Activated naive CD4-positive, alpha-beta T cell (primary cell): ENCODE measurements around the gene XRCC3.
"Not testable (repeated sequence)": the region's sequence is repeated elsewhere in the genome, so short reads cannot be mapped to it uniquely, and the experiment has no call there.

Experiments used
- DNase-seq, 4 experiments: peaks; one replicate each; lab custom pipeline; 2025; lab: John Stamatoyannopoulos, UW

XRCC3 gene

GRCh38 chr14:103693515-103693914 is 21.7 kb downstream of the XRCC3 start:
- no peak for DNase-seq

- DNase-seq = no peak
Measured at GRCh38 chr14:103692871-103693270, 22.4 kb downstream of the XRCC3 start.

- no peak for DNase-seq
Measured at GRCh38 chr14:103692159-103692558, 23.1 kb downstream of the XRCC3 start.

- not testable (repeated sequence) for DNase-seq
Measured at GRCh38 chr14:103691655-103692054, 23.6 kb downstream of the XRCC3 start.

- DNase-seq = no peak
Measured at GRCh38 chr14:103690332-103690731, 24.9 kb downstream of the XRCC3 start.

GRCh38 chr14:103688906-103689902 is 26.0 kb downstream of the XRCC3 start:
- DNase-seq = no peak

- DNase-seq = no peak
Measured at GRCh38 chr14:103688441-103688840, 26.8 kb downstream of the XRCC3 start.

GRCh38 chr14:103687712-103688111 is 27.5 kb downstream of the XRCC3 start:
- no peak for DNase-seq

- no peak for DNase-seq
Measured at GRCh38 chr14:103686831-103687485, 28.3 kb downstream of the XRCC3 start.

- DNase-seq = no peak
Measured at GRCh38 chr14:103685276-103686211, 29.7 kb downstream of the XRCC3 start.

GRCh38 chr14:103684871-103685270 is 30.4 kb downstream of the XRCC3 start:
- no peak for DNase-seq

- DNase-seq = no peak
Measured at GRCh38 chr14:103684471-103684870, 30.8 kb downstream of the XRCC3 start.

GRCh38 chr14:103683139-103683538 is 32.1 kb downstream of the XRCC3 start:
- no peak for DNase-seq

GRCh38 chr14:103680491-103681231 is 34.6 kb downstream of the XRCC3 start:
- no peak for DNase-seq

GRCh38 chr14:103679351-103679750 is 35.9 kb downstream of the XRCC3 start:
- peak in 2 of 4 experiments; percentile 16 to 20 for DNase-seq

- no peak for DNase-seq
Measured at GRCh38 chr14:103676881-103677675, 38.2 kb downstream of the XRCC3 start.

- no peak for DNase-seq
Measured at GRCh38 chr14:103675957-103676356, 39.3 kb downstream of the XRCC3 start.

- no peak for DNase-seq
Measured at GRCh38 chr14:103671911-103672310, 43.3 kb downstream of the XRCC3 start.

GRCh38 chr14:103669370-103669769 is 45.9 kb downstream of the XRCC3 start:
- no peak for DNase-seq

- no peak for DNase-seq
Measured at GRCh38 chr14:103668117-103668516, 47.1 kb downstream of the XRCC3 start.
